H1 (cell line): ENCODE results near the gene SMIM31. TPM values are rescaled to one million over a fixed set of nuclear protein-coding genes. Genes with fewer than 3 reads are reported as not detected.

Source experiments
- CTCF ChIA-PET: fragments of 300-600 bp; sonication (Branson Sonifier 250); formaldehyde crosslinking; loops from one replicate; lab custom pipeline; 2021; ENCODE audit not compliant: partially characterized antibody; lab: Charles Lee
- POLR2A ChIA-PET: fragments of 300-600 bp; sonication (Branson Sonifier 250); formaldehyde crosslinking; loops from one replicate; lab custom pipeline; 2021; ENCODE audit warnings: inconsistent platforms; ENCODE audit not compliant: partially characterized antibody; lab: Charles Lee
- DNase-seq, 2 experiments: peaks; one replicate each; pipeline versions ENCODE4 v3.0.0 to v3.0.0-alpha.2; 2010 to 2022; ENCODE audit warnings: low spot score in 2 of 2, low read depth in 1 of 2, mixed read lengths in 1 of 2
- FAIRE-seq: peaks from 2 replicates; lab custom pipeline; 2011; peaks lifted over from hg19 to GRCh38; lab: Jason Lieb, UNC
- H2AFZ ChIP-seq: 2 replicates; pipeline ENCODE4 v1.8.1; 2012; ENCODE audit warnings: low read length, inconsistent platforms
- H2AK5ac ChIP-seq: 2 replicates; pipeline ENCODE4 v1.6.1; 2013; ENCODE audit warnings: low read depth, low read length
- H2BK120ac ChIP-seq: replicated peaks from 2 replicates; pipeline ENCODE3; 2013; ENCODE audit warnings: low read depth, low read length, inconsistent platforms
- H2BK12ac ChIP-seq: 2 replicates; pipeline ENCODE4 v1.6.1; 2013; ENCODE audit warnings: low read depth, low read length
- H2BK15ac ChIP-seq: 2 replicates; pipeline ENCODE4 v1.6.1; 2013; ENCODE audit warnings: low read length
- H2BK20ac ChIP-seq: 2 replicates; pipeline ENCODE4 v1.6.1; 2013; ENCODE audit warnings: low read length
- H2BK5ac ChIP-seq: 2 replicates; pipeline ENCODE4 v1.6.1; 2013; ENCODE audit warnings: low read depth, low read length
- H3K14ac ChIP-seq: 2 replicates; pipeline ENCODE4 v1.6.1; 2013; ENCODE audit warnings: inconsistent platforms; ENCODE audit not compliant: insufficient read length
- H3K18ac ChIP-seq: 2 replicates; pipeline ENCODE4 v1.6.1; 2013; ENCODE audit warnings: low read length; ENCODE audit errors: extremely low read depth
- H3K23ac ChIP-seq: 2 replicates; pipeline ENCODE4 v1.6.1; 2013; ENCODE audit warnings: inconsistent platforms; ENCODE audit not compliant: insufficient read length
- H3K23me2 ChIP-seq: 2 replicates; pipeline ENCODE4 v1.6.1; 2013; ENCODE audit warnings: low read depth, low read length
- H3K27ac ChIP-seq: 2 replicates; pipeline ENCODE4 v1.6.1; 2011; ENCODE audit warnings: low read depth, low read length, inconsistent platforms
- H3K27me3 ChIP-seq, 4 experiments: replicated peaks in 1 of 4; 1 replicate in 1 of 4; 2 replicates in 3 of 4; pipeline versions ENCODE4 v1.6.1 to v1.8.1; 2011 to 2013; ENCODE audit warnings: low read length in 3 of 4, mild to moderate bottlenecking in 3 of 4, inconsistent platforms in 2 of 4, mixed read lengths in 2 of 4, moderate library complexity in 1 of 4; ENCODE audit not compliant: control insufficient read depth in 3 of 4, insufficient read depth in 3 of 4; ENCODE audit errors: extremely low read depth in 1 of 4
- H3K36me3 ChIP-seq, 4 experiments: 2 replicates each; pipeline versions ENCODE4 v1.6.1 to v1.8.1; 2011 to 2013; ENCODE audit warnings: mild to moderate bottlenecking in 4 of 4, low read length in 3 of 4, moderate library complexity in 2 of 4, control low read depth in 1 of 4, inconsistent platforms in 1 of 4; ENCODE audit not compliant: insufficient read depth in 4 of 4, control insufficient read depth in 2 of 4
- H3K4ac ChIP-seq: replicated peaks from 2 replicates; pipeline ENCODE3; 2013; ENCODE audit warnings: low read length, low read depth, mixed read lengths, inconsistent platforms; ENCODE audit not compliant: insufficient read length
- H3K4me1 ChIP-seq, 4 experiments: replicated peaks in 1 of 4; 1 replicate in 1 of 4; 2 replicates in 3 of 4; pipeline versions ENCODE4 v1.6.1 to v1.8.1; 2011 to 2013; ENCODE audit warnings: low read length in 3 of 4, inconsistent platforms in 2 of 4, mixed read lengths in 1 of 4; ENCODE audit not compliant: insufficient read depth in 4 of 4, control insufficient read depth in 3 of 4
- H3K4me2 ChIP-seq, 2 experiments: 2 replicates each; pipeline versions ENCODE4 v1.6.1 to v1.8.1; 2011 to 2013; ENCODE audit warnings: low read depth in 2 of 2, low read length in 2 of 2, control low read depth in 1 of 2, inconsistent platforms in 1 of 2, mild to moderate bottlenecking in 1 of 2; ENCODE audit not compliant: insufficient read depth in 1 of 2
- H3K4me3 ChIP-seq, 4 experiments: fragments of 200-600, 300-600 bp in 1 of 4; sonication (generic), shearing (Covaris generic), sonication (Bioruptor Twin) in 1 of 4; 2 replicates each; pipeline versions ENCODE4 v1.5.1 to v1.8.1; 2011 to 2016; ENCODE audit warnings: low read length in 4 of 4, low read depth in 3 of 4, control low read depth in 2 of 4, inconsistent platforms in 2 of 4, mild to moderate bottlenecking in 2 of 4, mixed read lengths in 1 of 4, moderate library complexity in 1 of 4; ENCODE audit not compliant: insufficient read depth in 2 of 4; ENCODE audit errors: extremely low read depth in 1 of 4
- H3K56ac ChIP-seq: replicated peaks from 2 replicates; pipeline ENCODE3; 2013; ENCODE audit warnings: low read depth, mild to moderate bottlenecking, mixed read lengths, low read length, inconsistent platforms; ENCODE audit not compliant: insufficient read length
- H3K79me1 ChIP-seq: 2 replicates; pipeline ENCODE4 v1.6.1; 2013; ENCODE audit warnings: low read depth, low read length, control low read depth
- H3K79me2 ChIP-seq, 2 experiments: 2 replicates each; pipeline versions ENCODE4 v1.6.1 to v1.8.1; 2012 to 2013; ENCODE audit warnings: low read length in 2 of 2, mild to moderate bottlenecking in 2 of 2, inconsistent platforms in 1 of 2; ENCODE audit not compliant: insufficient read depth in 2 of 2, control insufficient read depth in 1 of 2
- H3K9ac ChIP-seq, 4 experiments: replicated peaks in 1 of 4; 1 replicate in 1 of 4; 2 replicates in 3 of 4; pipeline versions ENCODE4 v1.6.1 to v1.8.1; 2011 to 2013; ENCODE audit warnings: low read depth in 3 of 4, low read length in 3 of 4, control low read depth in 2 of 4, mild to moderate bottlenecking in 2 of 4, moderate library complexity in 2 of 4, inconsistent platforms in 1 of 4; ENCODE audit errors: extremely low read depth in 1 of 4
- H3K9me3 ChIP-seq, 2 experiments: 2 replicates each; pipeline versions ENCODE4 v1.6.1 to v1.8.1; 2012 to 2013; ENCODE audit warnings: mild to moderate bottlenecking in 2 of 2, moderate library complexity in 2 of 2, control low read depth in 1 of 2, inconsistent platforms in 1 of 2, low read depth in 1 of 2, low read length in 1 of 2, mixed read lengths in 1 of 2; ENCODE audit not compliant: insufficient read depth in 2 of 2
- H4K20me1 ChIP-seq, 2 experiments: replicated peaks in 1 of 2; 2 replicates each; pipeline versions ENCODE3 to v1.8.1; 2011 to 2013; ENCODE audit warnings: inconsistent platforms in 2 of 2, low read length in 2 of 2, mild to moderate bottlenecking in 1 of 2; ENCODE audit not compliant: insufficient read depth in 2 of 2, control insufficient read depth in 1 of 2
- H4K5ac ChIP-seq: 2 replicates; pipeline ENCODE4 v1.6.1; 2013; ENCODE audit warnings: low read length, low read depth, mixed read lengths, inconsistent platforms; ENCODE audit not compliant: insufficient read length
- H4K8ac ChIP-seq: 2 replicates; pipeline ENCODE4 v1.8.0; 2013; ENCODE audit warnings: mild to moderate bottlenecking, moderate library complexity, low read length, inconsistent platforms; ENCODE audit not compliant: insufficient read depth; ENCODE audit errors: extremely low read depth
- H4K91ac ChIP-seq: replicated peaks from 2 replicates; pipeline ENCODE3; 2013; ENCODE audit warnings: low read length, mixed read lengths, inconsistent platforms; ENCODE audit not compliant: insufficient read length
- PHF8 ChIP-seq: fragments of 200-600 bp; sonication (generic); conservative IDR thresholded peaks from 2 replicates; pipeline ENCODE4 v1.7.1; 2012; ENCODE audit warnings: low read depth, mild to moderate bottlenecking, inconsistent platforms, low read length, moderate library complexity
- WGBS, 2 experiments: shearing (Covaris generic) in 1 of 2; methylation state at CpG; one replicate each; pipeline versions ENCODE4 v1.1.6 to v1.1.7; 2013 to 2015; ENCODE audit warnings: low lambda C conversion rate in 2 of 2, mixed read lengths in 2 of 2, inconsistent platforms in 1 of 2, low coverage in 1 of 2, missing lambda C conversion rate in 1 of 2; ENCODE audit not compliant: insufficient replicate concordance in 2 of 2, insufficient coverage in 1 of 2, insufficient read length in 1 of 2; ENCODE audit errors: extremely low coverage in 1 of 2, missing lambda C conversion rate in 1 of 2; 5-methylcytosine and 5-hydroxymethylcytosine counted together
- polyA plus RNA-seq, 7 experiments: library from polyadenylated mRNA; depleted of rRNA in 3 of 7; stranded (reverse) in 5 of 7; unstranded in 2 of 7; fragments of >200 nt in 5 of 7; fragments of 200-250 nt in 2 of 7; gene quantifications; 1 replicate in 5 of 7; 2 replicates in 1 of 7; 4 replicates in 1 of 7; pipeline versions ENCODE4 v1.2.1 to v1.2.3, GENCODE V29; 2011 to 2013; ENCODE audit warnings: missing spikeins in 2 of 7, mixed read lengths in 2 of 7
- total RNA-seq: library from RNA; stranded (reverse); fragmentation: NEBNext Ultra II Directional; extraction: Animal tissue kit (Norgen Biotek cat#: 25700); gene quantifications from 2 replicates; pipeline ENCODE4 v1.2.1, GENCODE V29; 2021

SMIM31 gene
- total and polyA plus RNA-seq, 2 of the 8 experiments (the other 6 are each of a cell fraction or from before 2014, with no cell fraction given), result not detected

GRCh38 chr4:164819366-164819765 is 65.4 kb downstream of the SMIM31 start:
- H2BK12ac ChIP-seq, result no peak overlapping the region
- no peak overlapping the region for H2BK15ac ChIP-seq
- no peak overlapping the region for H2BK120ac ChIP-seq
- H3K4ac ChIP-seq, result no peak overlapping the region
- H4K5ac ChIP-seq, result no peak overlapping the region
- ChIA-PET POLR2A (interaction anchor here (1.2 to 1.4 kb wide), 2 partner anchors 12 to 27 kb away, joined by 4 read pairs; no protein-coding TSS in a partner anchor), CTCF (interaction anchor here (0.6 to 2.6 kb wide), 9 partner anchors 8 to 1230 kb away, joined by 3 to 10 read pairs (median 4); no protein-coding TSS in a partner anchor)
- no peaks in the 10 kb centered on the region for H3K79me2 ChIP-seq
- H3K27me3 ChIP-seq, result no peaks in the 10 kb centered on the region
- WGBS, 2 experiments, result 88% methylated on average over 1 of the region's 1 CpG; no CpG with 5 or more reads in 1 of the 2 experiments
- no peak overlapping the region for H3K4me2 ChIP-seq
- no peak overlapping the region for H3K18ac ChIP-seq
- no peak overlapping the region for H3K56ac ChIP-seq
- H3K27ac ChIP-seq, result no peak overlapping the region
- H3K79me1 ChIP-seq, result no peaks in the 10 kb centered on the region
- H2BK20ac ChIP-seq, result no peak overlapping the region
- no peak for TF ChIP-seq PHF8
- no peak overlapping the region for H3K4me3 ChIP-seq
- H3K36me3 ChIP-seq, result no peaks in the 10 kb centered on the region
- no peaks in the 10 kb centered on the region for H3K9me3 ChIP-seq
- no peak overlapping the region for H4K8ac ChIP-seq
- no peak overlapping the region for H2AFZ ChIP-seq
- no peak overlapping the region for H4K91ac ChIP-seq
- no peak for DNase-seq
- no peak for FAIRE-seq
- no peak overlapping the region for H3K14ac ChIP-seq
- H3K9ac ChIP-seq, result no peak overlapping the region
- H3K23ac ChIP-seq, result no peak overlapping the region
- H2AK5ac ChIP-seq, result no peak overlapping the region
- H3K23me2 ChIP-seq, result no peaks in the 10 kb centered on the region
- H2BK5ac ChIP-seq, result no peak overlapping the region
- H3K4me1 ChIP-seq, result peaks cover 0 to 15% (median 3%) of the 10 kb centered on the region in 4 experiments; a peak in 4 of 7 replicates
- no peaks in the 10 kb centered on the region for H4K20me1 ChIP-seq
